Activated T-cell treated with anti-CD3 and anti-CD28 coated beads, Interleukin-2, amount 50 U/mL, for 72 hours (primary cell): ENCODE data around the gene PLCL1. TPM values are rescaled to one million over a fixed set of nuclear protein-coding genes. Genes with fewer than 3 reads are reported as not detected.

ENCODE experiments used
- ATAC-seq, 2 donors: fragments of 150-1000 bp; cut with Tn5 transposase; replicated peaks in 1 of 2; 2 replicates each; pipeline ENCODE4 v1.10.0; 2021; ENCODE audit warnings: moderate library complexity in 2 of 2, mild to moderate bottlenecking in 1 of 2
- DNase-seq, 2 donors: peaks; one replicate each; pipeline ENCODE4 v3.0.0; 2021 to 2022; ENCODE audit warnings: mixed read lengths in 1 of 2
- H3K27ac Mint-ChIP-seq: one replicate; pipeline ENCODE4 v1.8.0; 2022; ENCODE audit warnings: mild to moderate bottlenecking, moderate library complexity, mixed read lengths
- H3K27me3 Mint-ChIP-seq: one replicate; pipeline ENCODE4 v1.8.0; 2022; ENCODE audit warnings: low read depth, mixed read lengths
- H3K36me3 Mint-ChIP-seq, 2 donors: one replicate each; pipeline ENCODE4 v1.8.0; 2022; ENCODE audit warnings: mixed read lengths in 2 of 2, mild to moderate bottlenecking in 1 of 2; ENCODE audit not compliant: insufficient read depth in 2 of 2
- H3K4me1 Mint-ChIP-seq: one replicate; pipeline ENCODE4 v1.8.0; 2022; ENCODE audit warnings: low read depth, mixed read lengths
- H3K4me3 Mint-ChIP-seq, 2 donors: one replicate each; pipeline ENCODE4 v1.8.0; 2022; ENCODE audit warnings: mild to moderate bottlenecking in 2 of 2, mixed read lengths in 2 of 2, moderate library complexity in 2 of 2
- H3K9me3 Mint-ChIP-seq, 2 donors: one replicate each; pipeline ENCODE4 v1.8.0; 2022; ENCODE audit warnings: mixed read lengths in 2 of 2
- total RNA-seq, 2 donors: library from RNA; stranded (reverse); gene quantifications; one replicate each; pipeline ENCODE4 v1.2.3, GENCODE V29; 2022

PLCL1 gene
- total RNA-seq, 2 donors from 2014 or later = 2.8 to 3.6 TPM

- ATAC-seq (no peak), DNase-seq (no peak)
- Mint-ChIP-seq H3K4me1 (no peaks in the 10 kb centered on the region), H3K27ac (no peak overlapping the region), H3K9me3 (no peaks in the 10 kb centered on the region), H3K27me3 (no peaks in the 10 kb centered on the region), H3K36me3 (peaks cover 0 to 2% of the 10 kb centered on the region in 2 donors), H3K4me3 (no peak overlapping the region)
These were observed 331.7 kb downstream of the PLCL1 start for GRCh38 chr2:198136142-198136541.

- ATAC-seq (no peak), DNase-seq (no peak)
- Mint-ChIP-seq H3K36me3 (peaks cover 0 to 2% of the 10 kb centered on the region in 2 donors), H3K27me3 (no peaks in the 10 kb centered on the region), H3K4me3 (no peak overlapping the region), H3K9me3 (no peaks in the 10 kb centered on the region), H3K27ac (no peak overlapping the region), H3K4me1 (no peaks in the 10 kb centered on the region)
These were observed 333.3 kb downstream of the PLCL1 start for GRCh38 chr2:198137733-198138132.

- Mint-ChIP-seq H3K4me1 (no peaks in the 10 kb centered on the region), H3K27me3 (no peaks in the 10 kb centered on the region), H3K36me3 (peaks cover 0 to 2% of the 10 kb centered on the region in 2 donors), H3K9me3 (no peaks in the 10 kb centered on the region), H3K27ac (no peak overlapping the region), H3K4me3 (no peak overlapping the region)
- ATAC-seq (no peak), DNase-seq (no peak)
These were observed 337.3 kb downstream of the PLCL1 start for GRCh38 chr2:198141726-198142125.

GRCh38 chr2:198143156-198143555 is 338.8 kb downstream of the PLCL1 start:
- DNase-seq (no peak), ATAC-seq (no peak)
- Mint-ChIP-seq H3K4me3 (no peak overlapping the region), H3K27ac (no peak overlapping the region), H3K4me1 (no peaks in the 10 kb centered on the region), H3K9me3 (no peaks in the 10 kb centered on the region), H3K27me3 (no peaks in the 10 kb centered on the region), H3K36me3 (peaks cover 0 to 1% of the 10 kb centered on the region in 2 donors)

- H3K27me3 Mint-ChIP-seq = no peaks in the 10 kb centered on the region
- H3K27ac Mint-ChIP-seq = no peak overlapping the region
- ATAC-seq (no peak), DNase-seq (no peak)
- H3K36me3 Mint-ChIP-seq = peaks cover 0 to 1% of the 10 kb centered on the region in 2 donors
- H3K9me3 Mint-ChIP-seq = no peaks in the 10 kb centered on the region
- no peaks in the 10 kb centered on the region for H3K4me1 Mint-ChIP-seq
- H3K4me3 Mint-ChIP-seq = no peak overlapping the region
These were observed 339.4 kb downstream of the PLCL1 start for GRCh38 chr2:198143793-198144192.

- H3K9me3 Mint-ChIP-seq = no peaks in the 10 kb centered on the region
- H3K4me3 Mint-ChIP-seq = no peak overlapping the region
- DNase-seq (no peak), ATAC-seq (no peak)
- no peaks in the 10 kb centered on the region for H3K4me1 Mint-ChIP-seq
- H3K36me3 Mint-ChIP-seq = peaks cover 0 to 1% of the 10 kb centered on the region in 2 donors
- H3K27me3 Mint-ChIP-seq = no peaks in the 10 kb centered on the region
- H3K27ac Mint-ChIP-seq = no peak overlapping the region
These were observed 340.3 kb downstream of the PLCL1 start for GRCh38 chr2:198144660-198145059.

GRCh38 chr2:198146346-198146940 is 342.1 kb downstream of the PLCL1 start:
- H3K27me3 Mint-ChIP-seq = no peaks in the 10 kb centered on the region
- no peaks in the 10 kb centered on the region for H3K4me1 Mint-ChIP-seq
- no peak for ATAC-seq
- no peak overlapping the region for H3K4me3 Mint-ChIP-seq
- no peak overlapping the region for H3K27ac Mint-ChIP-seq
- no peak for DNase-seq
- peaks cover 1 to 6% of the 10 kb centered on the region in 2 donors for H3K36me3 Mint-ChIP-seq
- H3K9me3 Mint-ChIP-seq = no peaks in the 10 kb centered on the region

GRCh38 chr2:198157314-198157713 is 352.9 kb downstream of the PLCL1 start:
- Mint-ChIP-seq H3K4me3 (no peak overlapping the region), H3K27me3 (no peaks in the 10 kb centered on the region), H3K36me3 (peaks cover 4 to 6% of the 10 kb centered on the region in 2 donors), H3K9me3 (peaks cover 3 to 9% of the 10 kb centered on the region in 2 donors), H3K4me1 (no peaks in the 10 kb centered on the region), H3K27ac (no peak overlapping the region)
- DNase-seq = no peak
- ATAC-seq = no peak

GRCh38 chr2:198161151-198161550 is 356.8 kb downstream of the PLCL1 start:
- Mint-ChIP-seq H3K27ac (no peak overlapping the region), H3K4me3 (no peak overlapping the region), H3K27me3 (no peaks in the 10 kb centered on the region), H3K36me3 (peaks cover 3 to 6% of the 10 kb centered on the region in 2 donors), H3K9me3 (peaks cover 3 to 8% of the 10 kb centered on the region in 2 donors), H3K4me1 (no peaks in the 10 kb centered on the region)
- ATAC-seq (no peak), DNase-seq (no peak)

- Mint-ChIP-seq H3K36me3 (no peaks in the 10 kb centered on the region), H3K4me3 (no peak overlapping the region), H3K9me3 (peaks cover 0 to 1% of the 10 kb centered on the region in 2 donors), H3K27ac (no peak overlapping the region), H3K4me1 (no peaks in the 10 kb centered on the region), H3K27me3 (no peaks in the 10 kb centered on the region)
- ATAC-seq = no peak
- no peak for DNase-seq
These were observed 357.9 kb downstream of the PLCL1 start for GRCh38 chr2:198162276-198162675.

GRCh38 chr2:198164843-198165242 is 360.4 kb downstream of the PLCL1 start:
- DNase-seq (no peak), ATAC-seq (no peak)
- Mint-ChIP-seq H3K27ac (no peak overlapping the region), H3K4me1 (no peaks in the 10 kb centered on the region), H3K27me3 (no peaks in the 10 kb centered on the region), H3K9me3 (no peaks in the 10 kb centered on the region), H3K36me3 (no peaks in the 10 kb centered on the region), H3K4me3 (no peak overlapping the region)

GRCh38 chr2:198165289-198165688 is 360.9 kb downstream of the PLCL1 start:
- H3K4me3 Mint-ChIP-seq = no peak overlapping the region
- ATAC-seq (no peak), DNase-seq (no peak)
- H3K9me3 Mint-ChIP-seq = no peaks in the 10 kb centered on the region
- no peaks in the 10 kb centered on the region for H3K4me1 Mint-ChIP-seq
- H3K36me3 Mint-ChIP-seq = no peaks in the 10 kb centered on the region
- no peaks in the 10 kb centered on the region for H3K27me3 Mint-ChIP-seq
- H3K27ac Mint-ChIP-seq = no peak overlapping the region

- ATAC-seq (no peak), DNase-seq (no peak)
- Mint-ChIP-seq H3K9me3 (no peaks in the 10 kb centered on the region), H3K36me3 (no peaks in the 10 kb centered on the region), H3K27ac (no peak overlapping the region), H3K27me3 (no peaks in the 10 kb centered on the region), H3K4me1 (no peaks in the 10 kb centered on the region), H3K4me3 (no peak overlapping the region)
These were observed 363.0 kb downstream of the PLCL1 start for GRCh38 chr2:198167346-198167745.

GRCh38 chr2:198168651-198169050 is 364.3 kb downstream of the PLCL1 start:
- no peaks in the 10 kb centered on the region for H3K4me1 Mint-ChIP-seq
- H3K36me3 Mint-ChIP-seq = no peaks in the 10 kb centered on the region
- no peak for DNase-seq
- ATAC-seq = no peak
- H3K27me3 Mint-ChIP-seq = no peaks in the 10 kb centered on the region
- H3K4me3 Mint-ChIP-seq = no peak overlapping the region
- no peaks in the 10 kb centered on the region for H3K9me3 Mint-ChIP-seq
- no peak overlapping the region for H3K27ac Mint-ChIP-seq
